ENCODE data around the gene ARMH2. TPM values are rescaled to one million over a fixed set of nuclear protein-coding genes. Genes with fewer than 3 reads are reported as not detected.

ARMH2 gene
- total RNA-seq, 4 donors from 2014 or later, result not detected

GRCh38 chr6:24788031-24788665, 10.6 kb downstream of the ARMH2 start:
- no peaks in the 10 kb centered on the region for H3K9me3 ChIP-seq
- H3K36me3 ChIP-seq, result peaks cover 0 to 55% (median 0%) of the 10 kb centered on the region in 3 donors
- TF ChIP-seq POLR2A (IDR thresholded peaks at IDR 0.05) (no peak), CTCF (IDR thresholded peaks at IDR 0.05) (no peak)
- no peak for DNase-seq
- no peaks in the 10 kb centered on the region for H3K4me1 ChIP-seq
- no peak overlapping the region for H3K4me3 ChIP-seq
- WGBS, 2 donors, result 78 to 83% methylated on average over 4 of the region's 4 CpGs
- intact Hi-C loops (cut with DNase I), result no loop called here
- no peak overlapping the region for H3K27ac ChIP-seq
- no peaks in the 10 kb centered on the region for H3K27me3 ChIP-seq

DNA sequence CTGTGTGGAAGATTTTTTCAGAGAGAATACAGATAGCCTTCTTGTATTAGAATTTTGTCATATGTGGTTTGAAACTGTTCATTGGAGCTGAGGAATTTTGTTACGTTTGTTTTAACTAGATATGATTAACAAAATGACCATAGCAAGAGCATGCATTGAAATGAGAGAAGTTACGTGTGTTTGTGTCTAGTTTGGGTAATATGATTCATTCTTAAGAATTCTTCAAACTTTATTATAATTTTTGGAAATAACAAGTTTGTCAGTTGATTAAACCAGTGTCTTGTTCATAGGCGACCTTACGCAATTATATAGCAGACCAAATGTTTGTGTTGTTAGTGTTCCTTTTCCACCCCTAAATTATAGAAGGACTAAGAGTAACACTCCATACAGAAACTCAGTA, 18.5 kb downstream of the ARMH2 start:
- peaks cover 0 to 49% (median 3%) of the 10 kb centered on the region in 3 donors for H3K36me3 ChIP-seq
- TF ChIP-seq POLR2A (IDR thresholded peaks at IDR 0.05) (no peak), CTCF (IDR thresholded peaks at IDR 0.05) (no peak)
- H3K4me3 ChIP-seq, result no peak overlapping the region
- no peak for DNase-seq
- no peaks in the 10 kb centered on the region for H3K27me3 ChIP-seq
- no peaks in the 10 kb centered on the region for H3K9me3 ChIP-seq
- 91 to 93% methylated on average over 4 of the region's 4 CpGs for WGBS, 2 donors
- no peak overlapping the region for H3K27ac ChIP-seq
- H3K4me1 ChIP-seq, result peaks cover 8 to 42% (median 9%) of the 10 kb centered on the region in 3 donors
- intact Hi-C loops (cut with DNase I), result no loop called here

GRCh38 chr6:24779416-24780016, 19.2 kb downstream of the ARMH2 start:
- Histone ChIP-seq H3K4me1 (peaks cover 8 to 42% (median 9%) of the 10 kb centered on the region in 3 donors), H3K27ac (no peak overlapping the region), H3K27me3 (no peaks in the 10 kb centered on the region), H3K9me3 (no peaks in the 10 kb centered on the region), H3K4me3 (no peak overlapping the region), H3K36me3 (peaks cover 0 to 42% (median 3%) of the 10 kb centered on the region in 3 donors)
- no peak for DNase-seq
- TF ChIP-seq CTCF (IDR thresholded peaks at IDR 0.05), result no peak
- TF ChIP-seq POLR2A (IDR thresholded peaks at IDR 0.05), result no peak
- 57% methylated on average over 3 of the region's 3 CpGs for WGBS, 2 donors
- intact Hi-C loops (cut with DNase I), result no loop called here

GRCh38 chr6:24778878-24779277, 19.8 kb downstream of the ARMH2 start:
- Histone ChIP-seq H3K4me1 (peaks cover 8 to 46% (median 9%) of the 10 kb centered on the region in 3 donors), H3K27me3 (no peaks in the 10 kb centered on the region), H3K27ac (no peak overlapping the region), H3K9me3 (no peaks in the 10 kb centered on the region), H3K36me3 (peaks cover 0 to 36% (median 3%) of the 10 kb centered on the region in 3 donors), H3K4me3 (no peak overlapping the region)
- DNase-seq, result no peak
- TF ChIP-seq CTCF (IDR thresholded peaks at IDR 0.05) (no peak), POLR2A (IDR thresholded peaks at IDR 0.05) (no peak)
- intact Hi-C loops (cut with DNase I), result no loop called here

- H3K27ac ChIP-seq, result no peak overlapping the region
- H3K36me3 ChIP-seq, result peaks cover 0 to 28% (median 3%) of the 10 kb centered on the region in 3 donors
- 87 to 100% methylated on average over 1 of the region's 1 CpG for WGBS, 2 donors
- DNase-seq, result no peak
- H3K4me3 ChIP-seq, result no peak overlapping the region
- intact Hi-C loops (cut with DNase I), result no loop called here
- no peaks in the 10 kb centered on the region for H3K9me3 ChIP-seq
- no peak for TF ChIP-seq CTCF (IDR thresholded peaks at IDR 0.05)
- TF ChIP-seq POLR2A (IDR thresholded peaks at IDR 0.05), result no peak
- no peaks in the 10 kb centered on the region for H3K27me3 ChIP-seq
- peaks cover 8 to 46% (median 9%) of the 10 kb centered on the region in 3 donors for H3K4me1 ChIP-seq
Observed at GRCh38 chr6:24778121-24778520, 20.6 kb downstream of the ARMH2 start.

Data from esophagus squamous epithelium (tissue), 5 donors.